ENCODE results near the gene CPNE4. TPM values are rescaled to one million over a fixed set of nuclear protein-coding genes. Genes with fewer than 3 reads are reported as not detected.
A peak's percentile ranks its signal among the peaks of the same experiment; 100 is the strongest.

Gene CPNE4
- total and polyA plus RNA-seq, 9 of the 15 experiments (the other 6 are each of a cell fraction or from before 2014, with no cell fraction given) = not detected

DNA sequence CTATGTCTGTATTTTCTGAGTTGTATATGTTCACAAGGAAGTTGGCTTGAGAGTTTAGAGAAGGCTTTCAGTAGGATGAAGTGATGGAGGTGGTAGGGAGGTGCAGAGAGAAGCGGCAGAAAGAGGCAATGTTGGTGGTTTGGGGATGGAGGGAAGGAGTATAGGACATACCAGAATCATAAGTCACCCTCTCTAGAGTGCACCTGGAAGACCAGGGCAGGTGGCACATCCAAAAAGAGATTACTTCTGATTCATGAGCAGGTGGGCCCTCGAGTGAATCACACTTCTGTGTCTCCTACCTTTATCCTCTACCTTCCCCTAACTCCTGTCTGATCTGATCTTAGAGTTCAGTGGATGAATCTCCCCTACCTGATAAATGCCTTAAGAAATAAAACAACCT lies 490.3 kb downstream of the CPNE4 start:
- ATAC-seq = no peak

DNA sequence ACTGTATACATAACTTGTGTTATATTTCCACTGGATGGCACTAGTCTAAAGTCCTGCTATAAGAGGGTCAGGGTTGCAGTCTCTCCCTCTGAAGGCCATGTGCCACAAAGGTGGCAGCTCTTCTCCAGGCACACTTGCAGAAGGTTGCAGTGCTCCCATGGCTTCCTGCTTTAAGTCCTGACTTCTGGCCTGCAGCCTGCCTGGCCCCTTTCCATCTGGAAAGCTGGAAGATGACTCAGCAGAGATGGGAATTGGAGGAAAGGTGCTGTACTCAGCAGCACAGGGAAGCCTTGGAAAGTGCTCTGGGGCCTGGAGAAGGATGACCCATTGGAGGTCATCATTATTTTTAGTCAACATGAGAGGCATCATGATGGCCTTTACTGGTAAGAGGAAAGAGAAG lies 491.1 kb downstream of the CPNE4 start:
- Histone ChIP-seq H3K79me2 (ENCODE audit: control insufficient read depth, insufficient read depth, low read length) (no peaks in the 10 kb centered on the region), H3K9ac (ENCODE audit: insufficient read depth in 1 of 2, low read depth in 2 of 2, low read length in 2 of 2) (no peak overlapping the region), H3K4me3 (no peak overlapping the region), H3K4me2 (ENCODE audit: insufficient read depth, low read length) (no peak overlapping the region), H4K20me1 (replicated peaks; ENCODE audit: control insufficient read depth, insufficient read depth, low read length) (no peaks in the 10 kb centered on the region), H3K36me3 (ENCODE audit: control insufficient read depth, insufficient read depth, low read length) (no peaks in the 10 kb centered on the region), H3K9me3 (replicated peaks; ENCODE audit: control insufficient read depth, insufficient read depth, low read depth, low read length) (no peaks in the 10 kb centered on the region), H3K4me1 (replicated peaks in 1 of 2; ENCODE audit: control insufficient read depth in 2 of 2, insufficient read depth in 2 of 2, low read length in 2 of 2) (no peaks in the 10 kb centered on the region), H3K9me1 (ENCODE audit: control insufficient read depth, insufficient read depth, low read length) (no peaks in the 10 kb centered on the region), H3K27ac (ENCODE audit: extremely low read depth, low read depth, low read length) (no peak overlapping the region), H3K27me3 (ENCODE audit: control insufficient read depth in 2 of 2, insufficient read depth in 2 of 2, low read length in 2 of 2) (no peaks in the 10 kb centered on the region), H2AFZ (ENCODE audit: low read depth, low read length) (no peak overlapping the region)
- ATAC-seq (no peak), DNase-seq (ENCODE audit: extremely low read depth in 1 of 4, low spot score in 3 of 4) (no peak), FAIRE-seq (no peak)
- TF ChIP-seq MAFG (tag; conservative IDR thresholded peaks at IDR 0.05) = 0 out of 2 replicates have a peak, but pooled peaks have one; percentile 14
- TF ChIP-seq NFE2 (IDR thresholded peaks at IDR 0.05; ENCODE audit: low read depth) = 0 out of 2 replicates have a peak, but pooled peaks have one; percentile 17
- no peak for TF ChIP-seq EZH2 (IDR thresholded peaks at IDR 0.05; ENCODE audit: borderline replicate concordance, low read depth, low read length)
- POLR2A ChIA-PET = no interaction called here
- intact Hi-C loops (cut with micrococcal nuclease) = loop anchor here (10.0 kb wide), 1 partner anchor 491 kb away; the partner anchor contains the start of gene CPNE4
- no TSS peak for BruUV-seq (replicated peaks)
- in situ Hi-C loops (cut with MboI) = no loop called here
- CTCF ChIA-PET (ENCODE audit: low intra/inter-chr PET ratio) = no interaction called here

More for the DNA sequence above, 490.3 kb downstream of the CPNE4 start:
- no peaks in the 10 kb centered on the region for H3K9me3 ChIP-seq (replicated peaks; ENCODE audit: control insufficient read depth, insufficient read depth, low read depth, low read length)
- no peaks in the 10 kb centered on the region for H3K79me2 ChIP-seq (ENCODE audit: control insufficient read depth, insufficient read depth, low read length)
- DNase-seq (ENCODE audit: extremely low read depth in 1 of 4, low spot score in 3 of 4) (no peak), FAIRE-seq (no peak)
- H3K9me1 ChIP-seq (ENCODE audit: control insufficient read depth, insufficient read depth, low read length) = no peaks in the 10 kb centered on the region
- in situ Hi-C loops (cut with MboI) = no loop called here
- H4K20me1 ChIP-seq (replicated peaks; ENCODE audit: control insufficient read depth, insufficient read depth, low read length) = no peaks in the 10 kb centered on the region
- ChIA-PET POLR2A (no interaction called here), CTCF (ENCODE audit: low intra/inter-chr PET ratio) (interaction anchor here (0.6 kb wide), 1 partner anchor 272 kb away, joined by 3 read pairs; no protein-coding TSS in a partner anchor)
- WGBS (ENCODE audit: insufficient coverage, low coverage, missing lambda C conversion rate) = 0% methylated on average over 2 of the region's 2 CpGs
- no peaks in the 10 kb centered on the region for H3K36me3 ChIP-seq (ENCODE audit: control insufficient read depth, insufficient read depth, low read length)
- no peak overlapping the region for H3K27ac ChIP-seq (ENCODE audit: extremely low read depth, low read depth, low read length)
- H3K4me2 ChIP-seq (ENCODE audit: insufficient read depth, low read length) = no peak overlapping the region
- no peak overlapping the region for H3K4me3 ChIP-seq
- no TSS peak for BruUV-seq (replicated peaks)
- H2AFZ ChIP-seq (ENCODE audit: low read depth, low read length) = no peak overlapping the region
- no peak overlapping the region for H3K9ac ChIP-seq (ENCODE audit: insufficient read depth in 1 of 2, low read depth in 2 of 2, low read length in 2 of 2)
- intact Hi-C loops (cut with micrococcal nuclease) = loop anchor here (10.0 kb wide), 1 partner anchor 490 kb away; the partner anchor contains the start of gene CPNE4
- H3K4me1 ChIP-seq (replicated peaks in 1 of 2; ENCODE audit: control insufficient read depth in 2 of 2, insufficient read depth in 2 of 2, low read length in 2 of 2) = no peaks in the 10 kb centered on the region
- TF ChIP-seq SMAD3 (CRISPR knock-in tag; conservative IDR thresholded peaks at IDR 0.05) (no peak), JUND (IDR thresholded peaks at IDR 0.05; ENCODE audit: borderline replicate concordance, low read depth, low read length) (no peak), JUND (tag; IDR thresholded peaks at IDR 0.05; ENCODE audit: borderline replicate concordance, low read depth, low read length) (no peak)
- no peaks in the 10 kb centered on the region for H3K27me3 ChIP-seq (ENCODE audit: control insufficient read depth in 2 of 2, insufficient read depth in 2 of 2, low read length in 2 of 2)

Data from K562 (cell line).